Activated CD8-positive, alpha-beta memory T cell treated with anti-CD3 and anti-CD28 coated beads, Interleukin-2, amount 50 U/mL, for 1 hour (primary cell): Measurements from ENCODE around the gene DLG2.
"Not testable (repeated sequence)": the region's sequence is repeated elsewhere in the genome, so short reads cannot be mapped to it uniquely, and the experiment has no call there.

ENCODE experiments used
- DNase-seq: peaks from one replicate; pipeline ENCODE4 v3.0.0-alpha.2; 2020; ENCODE audit errors: extremely low read depth

Gene DLG2

DNA sequence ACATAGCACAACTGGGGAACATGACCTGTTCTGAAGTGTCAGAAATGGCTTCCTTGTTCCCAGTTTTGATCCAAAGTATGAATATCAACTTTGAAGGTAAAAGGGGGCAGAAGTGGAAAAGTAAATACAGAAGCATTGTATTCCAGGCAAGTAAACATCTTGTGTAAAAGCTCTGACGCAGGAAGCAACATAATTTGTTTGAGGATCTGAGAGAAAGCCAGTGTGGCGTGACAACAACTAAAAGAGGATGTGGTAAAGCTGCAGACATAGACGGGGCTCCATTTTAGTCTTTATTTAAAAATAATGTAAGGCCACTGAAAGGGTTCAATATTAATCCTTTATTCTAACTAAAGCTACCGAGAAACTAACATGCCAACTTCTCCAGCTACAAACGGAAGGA lies 310.2 kb downstream of the DLG2 start:
- DNase-seq = no peak

DNA sequence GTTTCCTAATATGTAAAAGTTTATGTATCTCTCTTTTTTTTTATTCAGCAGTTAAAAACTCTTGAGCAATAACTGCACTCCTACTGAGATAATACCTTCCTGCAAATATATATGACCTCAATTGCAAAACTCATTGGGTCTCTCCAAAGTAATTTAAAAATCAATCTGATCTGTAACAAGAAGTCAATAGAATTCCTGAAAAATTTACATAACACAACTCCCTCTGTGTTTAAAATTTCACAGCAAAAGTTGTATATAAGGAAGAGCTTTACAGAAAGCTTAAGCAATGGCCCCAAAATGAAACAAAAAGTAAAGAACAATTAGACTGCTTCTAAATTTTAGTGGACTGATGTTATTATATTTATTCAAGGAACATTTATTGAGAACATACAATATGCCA lies 313.4 kb downstream of the DLG2 start:
- no peak for DNase-seq

DNA sequence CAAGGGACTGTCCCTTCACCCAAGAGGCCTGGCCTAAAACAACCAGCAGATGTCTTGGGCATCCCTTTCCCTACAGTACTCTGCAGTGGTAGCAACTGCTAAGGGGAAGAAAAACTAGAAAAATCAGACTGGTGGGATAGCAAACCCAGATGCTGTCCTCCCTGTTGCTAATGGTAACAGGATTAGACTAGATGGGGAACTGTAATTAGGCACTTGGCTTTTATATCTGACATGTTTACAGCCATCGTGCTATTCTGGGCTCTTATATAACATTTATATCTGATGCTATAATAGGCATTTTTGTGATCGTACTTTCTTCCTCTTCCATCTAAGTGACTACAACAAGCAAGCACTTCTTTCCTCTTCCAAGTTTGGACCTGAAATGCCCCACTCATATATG lies 316.7 kb downstream of the DLG2 start:
- no peak for DNase-seq

DNA sequence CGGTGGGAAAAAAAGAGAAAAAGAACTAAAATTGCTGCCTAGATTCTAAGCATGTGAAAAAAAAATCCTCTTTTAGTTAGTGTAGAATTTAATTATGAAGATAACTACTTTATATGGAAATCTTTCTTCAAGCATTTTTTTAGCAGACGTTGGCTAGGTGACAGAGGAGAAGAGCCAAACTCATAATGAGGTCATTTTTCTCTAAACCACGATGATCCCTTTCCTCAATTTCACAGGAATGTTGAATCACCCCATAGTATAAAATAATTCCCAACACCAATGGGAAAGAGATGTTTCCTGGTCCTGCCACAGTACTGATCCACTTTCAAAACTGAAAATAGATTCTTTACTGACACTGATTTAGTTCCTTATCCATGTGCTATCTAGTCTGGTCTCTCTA lies 319.8 kb downstream of the DLG2 start:
- DNase-seq = no peak

DNA sequence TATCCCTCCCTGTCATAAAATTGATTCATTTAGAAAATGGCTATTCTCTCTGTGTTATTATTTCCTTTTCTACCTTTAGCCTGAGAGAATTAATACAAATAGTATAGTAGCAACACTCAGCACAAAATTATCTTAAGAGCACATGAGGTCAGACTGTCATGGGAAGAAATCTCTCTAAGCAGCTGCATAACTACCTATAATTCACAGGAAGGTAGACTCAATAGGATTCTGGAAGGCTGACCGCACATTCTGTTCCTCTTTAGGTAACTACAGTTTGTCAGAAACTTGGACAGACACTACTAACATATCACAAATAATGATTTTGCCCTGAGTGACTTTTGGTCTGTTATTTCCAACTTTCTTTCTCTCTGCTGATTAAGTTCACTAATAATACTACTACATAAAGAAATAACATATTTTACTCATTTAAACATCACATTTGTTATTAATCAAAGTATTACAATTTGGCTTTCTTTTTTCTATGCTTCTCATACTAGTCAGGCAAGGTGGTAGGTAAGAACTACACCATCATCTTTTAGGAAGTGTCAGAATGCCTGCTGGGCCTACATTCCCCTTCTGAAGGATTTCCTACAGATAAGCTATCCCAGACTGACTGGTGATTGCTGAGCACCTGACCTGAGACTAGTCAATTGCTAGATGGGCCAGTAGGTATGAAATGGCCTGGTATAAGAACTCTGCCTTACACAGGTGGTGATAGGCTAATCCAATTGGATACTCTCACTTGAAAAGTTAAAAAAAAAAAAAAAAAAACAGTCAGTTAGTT lies 325.1 kb downstream of the DLG2 start:
- DNase-seq = no peak

DNA sequence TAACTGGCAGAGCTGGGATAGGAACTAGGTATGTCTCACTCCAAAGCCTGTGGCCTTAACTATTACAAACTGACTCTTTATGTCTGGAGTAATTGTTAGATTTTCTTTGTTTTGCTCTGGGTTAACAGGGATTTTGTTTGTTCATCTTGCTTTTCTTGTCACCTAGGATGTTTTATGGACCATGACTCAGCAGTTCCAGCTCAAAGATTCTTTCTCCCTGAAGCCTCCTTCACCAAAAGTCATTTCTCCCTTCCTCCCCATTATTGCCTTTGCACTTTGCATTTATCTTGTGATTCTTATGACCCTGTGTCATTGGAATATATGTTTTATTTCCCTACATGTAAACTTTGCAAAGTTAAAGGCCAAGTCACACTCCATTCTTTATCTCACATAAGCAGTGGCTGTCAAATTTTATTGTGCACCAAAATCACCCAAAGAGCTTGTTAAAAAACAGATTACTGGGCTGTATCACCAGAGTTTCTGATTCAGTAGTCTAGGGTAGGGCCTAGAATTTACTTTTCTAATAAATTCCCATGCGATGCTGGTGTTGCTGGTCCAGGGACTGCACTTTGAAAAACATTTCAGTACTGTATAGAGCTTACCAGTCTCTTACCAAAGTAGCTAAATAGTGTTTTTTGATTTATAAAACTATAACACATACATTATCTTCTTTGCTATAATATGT lies 327.7 kb downstream of the DLG2 start:
- no peak for DNase-seq

DNA sequence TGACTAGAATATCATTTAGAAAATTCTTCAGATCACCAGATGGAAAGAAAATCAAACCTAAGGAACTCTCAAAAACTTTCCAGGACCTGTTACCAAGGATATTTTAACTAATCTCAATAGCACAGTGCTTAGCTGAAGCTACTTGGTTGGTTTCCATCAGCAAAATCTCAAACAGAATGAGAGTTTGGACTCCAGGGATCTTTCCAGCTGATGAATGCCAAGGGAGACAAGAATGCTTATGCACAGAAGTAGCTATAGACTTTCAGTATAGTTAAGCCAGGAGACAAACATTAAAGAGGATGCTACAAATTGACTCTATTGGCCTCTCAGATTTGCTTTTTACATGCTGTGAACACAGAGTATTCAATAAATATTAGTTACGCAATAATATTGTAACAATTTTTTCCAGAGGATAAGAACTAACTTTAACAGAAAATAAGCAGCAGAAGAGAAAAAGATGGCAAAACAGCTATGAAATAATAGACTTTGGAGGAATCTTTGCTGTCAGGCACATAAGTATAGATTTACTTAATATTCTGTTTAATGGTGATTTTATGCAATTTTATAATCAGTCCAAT lies 331.4 kb downstream of the DLG2 start:
- no peak for DNase-seq

DNA sequence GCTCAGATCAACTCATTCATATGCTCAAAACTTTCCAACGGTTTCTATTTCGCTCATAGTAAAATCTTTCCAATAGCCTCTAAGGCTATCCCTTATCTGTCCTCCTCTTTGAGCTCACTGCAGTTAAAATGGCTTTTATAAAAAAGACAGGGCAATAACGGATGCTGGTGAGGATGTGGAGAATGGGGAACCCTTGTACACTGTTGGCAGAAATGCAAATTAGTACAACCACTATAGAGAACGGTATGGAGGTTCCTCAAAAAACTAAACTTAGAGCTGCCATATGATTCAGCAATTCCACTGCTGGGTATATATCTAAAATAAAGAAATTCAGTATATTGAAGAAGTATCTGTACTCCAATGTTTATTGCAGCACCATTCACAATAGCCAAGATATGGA lies 345.6 kb downstream of the DLG2 start:
- DNase-seq = no peak

DNA sequence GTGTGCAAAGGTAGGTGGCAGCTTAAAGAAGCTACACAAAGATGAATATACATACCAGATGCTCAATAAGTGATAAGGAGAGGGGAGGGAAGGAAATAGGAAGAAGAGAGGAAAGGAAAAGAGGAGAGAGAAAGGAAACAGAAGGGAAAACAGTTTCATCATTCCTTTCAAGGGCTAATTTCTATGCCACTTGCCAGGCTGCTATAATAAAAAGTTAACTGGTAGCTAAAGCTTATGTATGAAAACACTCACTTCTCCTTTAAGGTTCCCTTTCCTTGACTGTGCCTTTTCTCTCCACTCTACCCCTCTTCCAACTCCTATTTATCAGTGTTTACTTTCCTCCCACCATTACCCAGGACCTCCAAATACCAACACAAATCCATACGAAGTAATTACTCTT lies 347.9 kb downstream of the DLG2 start:
- DNase-seq = no peak

DNA sequence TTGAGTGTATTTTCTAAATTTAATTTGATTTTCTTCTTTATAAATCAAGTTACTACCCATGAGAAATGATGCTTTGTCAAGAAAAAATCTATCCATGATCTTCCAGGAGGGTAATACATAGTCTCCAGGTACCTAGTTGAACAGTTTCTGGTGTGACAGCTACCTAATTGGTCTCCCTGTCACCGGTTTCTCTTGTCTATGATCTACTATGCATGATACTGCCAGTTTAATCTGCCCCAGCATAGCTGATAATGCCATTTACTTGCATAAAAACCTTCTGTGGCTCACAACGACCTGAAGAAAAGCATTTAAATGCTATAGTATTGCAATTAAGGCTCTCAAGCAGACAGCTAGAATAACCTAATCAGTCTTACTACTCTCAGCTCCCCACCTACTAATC lies 349.5 kb downstream of the DLG2 start:
- DNase-seq = no peak

DNA sequence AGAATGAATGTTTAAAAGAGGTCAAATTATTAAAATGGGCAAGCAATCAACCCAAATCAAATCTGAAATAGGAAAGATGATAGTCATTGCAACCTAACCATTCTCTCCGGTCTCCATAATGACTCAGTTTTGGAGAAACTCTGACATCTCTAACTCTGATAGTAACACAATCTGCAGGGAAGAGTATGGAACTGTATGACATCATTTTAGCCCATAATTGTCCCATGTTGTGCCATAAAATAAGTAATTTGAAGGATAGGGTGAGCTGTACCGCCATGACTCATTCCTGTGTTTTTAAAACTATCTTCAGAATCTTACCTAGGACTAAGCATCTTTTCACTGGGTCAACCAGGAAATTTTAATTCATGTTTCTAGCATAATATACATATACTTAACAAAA lies 350.8 kb downstream of the DLG2 start:
- no peak for DNase-seq

DNA sequence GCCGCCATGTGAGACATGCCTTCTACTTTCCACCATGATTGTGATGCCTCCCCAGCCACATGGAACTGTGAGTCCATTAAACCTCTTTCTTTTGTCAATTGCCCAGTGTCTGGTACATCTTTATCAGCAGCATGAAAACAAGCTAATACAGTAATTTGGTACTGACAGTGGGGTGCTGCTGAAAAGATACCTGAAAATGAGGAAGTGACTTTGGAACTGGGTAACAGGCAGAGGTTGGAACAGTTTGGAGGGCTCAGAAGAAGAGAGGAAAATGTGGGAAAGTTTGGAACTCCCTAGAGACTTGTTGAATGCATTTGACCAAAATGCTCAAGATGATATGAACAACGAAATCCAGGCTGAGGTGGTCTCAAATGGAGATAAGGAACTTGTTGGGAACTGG lies 356.8 kb downstream of the DLG2 start:
- not testable (repeated sequence) for DNase-seq

DNA sequence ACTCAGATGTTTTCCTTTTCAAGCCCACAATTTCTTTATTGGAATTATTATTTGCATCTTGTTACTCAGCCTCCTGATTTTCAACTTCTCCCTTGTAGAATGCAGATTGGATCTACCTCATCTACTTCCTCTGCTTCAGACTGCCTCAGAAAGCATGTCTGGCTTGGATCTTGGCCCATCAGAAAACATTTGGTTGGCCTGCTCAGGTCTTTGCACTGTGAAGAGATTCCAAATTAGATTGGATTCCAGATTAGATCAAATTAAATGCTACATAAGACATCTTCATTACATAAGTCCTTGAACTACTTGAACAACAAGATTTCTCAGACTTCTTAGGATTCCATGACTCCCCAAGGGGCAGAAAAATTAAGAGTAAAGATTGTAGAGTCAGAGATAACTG lies 358.0 kb downstream of the DLG2 start:
- no peak for DNase-seq

DNA sequence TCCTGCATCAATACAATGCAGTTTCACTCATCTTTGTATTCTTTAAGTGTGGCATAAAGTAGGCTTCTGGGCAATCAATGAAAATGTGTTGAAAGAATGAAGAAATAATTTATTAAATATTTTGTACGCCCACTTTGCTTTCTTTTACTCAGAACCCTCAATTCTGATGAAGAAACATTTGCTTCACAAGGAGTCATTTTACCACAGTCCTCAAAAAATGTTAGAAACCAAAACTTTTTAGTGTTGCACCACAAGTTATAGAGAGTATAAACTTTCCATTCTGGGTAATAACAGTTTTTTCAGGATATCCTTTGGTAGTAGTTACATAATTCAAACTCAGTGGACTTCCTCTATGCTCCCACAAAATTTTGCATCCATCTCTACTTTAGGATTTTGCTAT lies 360.5 kb downstream of the DLG2 start:
- DNase-seq = no peak

DNA sequence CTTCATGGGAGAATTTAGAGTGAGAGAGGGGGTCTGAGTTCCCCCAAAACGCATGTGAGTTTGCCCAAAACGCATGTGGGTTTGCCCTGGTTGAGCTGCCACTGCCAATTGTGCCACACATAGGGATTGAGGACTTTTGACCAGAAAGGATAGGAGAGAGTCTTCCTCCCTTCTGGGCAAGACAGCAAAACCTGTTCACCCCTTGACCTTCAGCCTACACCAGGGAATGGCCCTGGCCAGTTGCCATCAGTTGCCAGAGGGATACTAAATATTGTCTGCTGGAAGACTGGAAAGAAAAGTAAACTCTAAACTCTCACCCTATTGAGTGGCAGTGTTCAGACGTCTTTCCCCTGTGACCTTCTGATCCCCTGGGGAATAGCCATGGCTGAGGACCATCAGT lies 363.8 kb downstream of the DLG2 start:
- no peak for DNase-seq

DNA sequence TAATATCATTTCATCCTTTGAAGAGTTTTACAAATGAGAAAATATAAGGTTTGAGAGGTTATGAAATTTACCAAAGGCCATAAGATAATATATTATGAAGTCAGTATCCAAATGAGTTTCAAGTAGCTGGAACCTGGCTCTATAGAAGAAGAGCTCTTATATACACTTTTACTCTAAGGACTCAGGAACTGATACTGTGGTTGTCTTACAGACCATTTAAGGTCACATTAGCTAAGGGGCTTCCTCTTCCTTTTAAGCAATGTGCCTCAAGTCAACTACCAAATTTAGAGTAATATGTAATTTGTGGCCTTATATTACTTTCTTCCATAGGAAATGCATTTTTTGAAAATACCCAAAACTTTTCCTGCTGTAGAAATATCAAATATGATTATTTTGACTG lies 369.3 kb downstream of the DLG2 start:
- no peak for DNase-seq

DNA sequence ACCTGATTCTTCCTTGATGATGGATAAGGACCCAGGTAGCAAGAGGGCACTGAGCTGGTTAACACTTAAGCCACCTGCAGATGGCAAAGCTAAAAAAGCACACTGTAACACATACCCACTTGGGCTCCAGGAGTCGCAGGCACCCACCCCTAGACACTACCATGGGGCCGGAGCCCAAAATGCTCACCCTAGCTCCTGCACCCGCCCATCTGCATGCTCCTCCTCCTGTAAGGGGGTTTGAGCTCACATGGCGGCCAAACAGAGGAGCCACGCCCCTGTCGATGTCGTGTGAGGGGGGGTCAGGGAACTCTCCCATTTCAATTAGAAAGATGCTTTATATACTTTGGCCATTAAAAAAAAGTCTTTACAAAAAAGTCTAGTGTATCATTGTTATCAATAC lies 370.7 kb downstream of the DLG2 start:
- DNase-seq = no peak

DNA sequence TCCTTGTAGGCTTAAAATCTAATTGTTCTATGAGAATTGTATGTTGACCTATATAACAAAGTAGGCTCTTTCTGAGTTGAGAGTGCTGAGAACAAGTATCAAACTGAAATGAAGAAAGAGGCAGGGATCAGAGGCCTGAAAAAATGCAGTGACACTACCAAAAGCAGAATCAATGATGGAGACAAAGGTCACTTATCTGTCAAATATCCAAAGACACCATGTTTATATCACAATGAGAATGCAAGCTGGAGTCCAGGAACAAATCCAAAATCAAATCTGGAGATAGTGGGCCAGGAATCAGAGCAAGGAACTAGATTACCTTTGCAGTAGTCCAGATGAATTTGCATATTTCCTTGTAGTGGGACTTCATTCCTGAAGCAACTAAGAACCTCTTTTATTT lies 377.7 kb downstream of the DLG2 start:
- DNase-seq = no peak

DNA sequence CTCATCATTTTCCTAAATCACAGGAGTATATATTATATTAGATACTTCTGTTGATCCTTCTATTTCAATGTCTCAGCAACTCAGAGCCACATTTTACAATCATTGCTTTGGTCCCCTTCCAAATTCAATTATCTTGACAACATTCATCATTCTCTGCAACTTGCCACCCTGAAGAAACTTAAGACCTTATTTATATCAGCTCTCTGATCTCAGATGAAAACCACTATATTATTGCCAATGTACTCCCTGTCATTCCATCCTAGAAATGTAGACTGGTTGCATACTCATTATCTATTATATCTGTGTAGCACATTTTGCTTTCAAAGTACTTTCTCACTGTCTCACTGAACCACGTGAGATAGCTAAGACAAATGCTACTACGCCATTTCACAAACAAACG lies 379.3 kb downstream of the DLG2 start:
- DNase-seq = no peak

DNA sequence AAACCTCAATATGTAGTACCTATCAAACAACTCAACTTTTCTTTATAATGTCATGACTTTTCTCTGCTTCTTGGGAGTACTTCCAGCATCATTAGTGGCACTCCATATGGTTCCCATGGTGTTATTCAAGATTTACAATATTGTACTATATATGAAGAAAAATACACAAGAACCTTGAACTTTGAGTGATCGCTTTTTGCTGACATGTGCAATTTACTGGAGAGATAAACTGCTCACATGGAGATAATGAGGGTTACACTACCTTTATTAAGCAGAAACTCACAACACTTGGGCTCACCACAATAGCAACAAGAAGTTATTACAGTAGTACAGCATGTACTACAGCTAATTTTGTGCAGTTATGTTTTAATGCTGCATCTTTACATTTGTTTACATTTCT lies 388.2 kb downstream of the DLG2 start:
- no peak for DNase-seq

DNA sequence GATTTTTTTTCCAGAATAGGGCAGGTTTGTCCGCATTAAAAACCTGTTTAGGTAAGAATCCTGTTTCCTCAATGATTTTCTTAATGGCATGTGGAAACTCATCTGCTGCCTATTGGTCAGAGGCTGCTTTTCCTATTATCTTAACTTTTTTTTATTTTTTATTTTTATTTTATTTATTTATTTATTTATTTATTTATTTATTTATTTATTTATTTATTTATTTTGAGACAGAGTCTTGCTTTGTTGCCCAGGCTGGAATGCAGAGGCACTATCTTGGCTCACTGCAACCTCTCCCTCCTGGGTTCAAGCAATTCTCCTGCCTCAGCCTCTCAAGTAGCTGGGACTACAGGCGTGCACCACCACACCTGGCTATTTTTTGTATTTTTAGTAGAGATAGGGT lies 389.1 kb downstream of the DLG2 start:
- not testable (repeated sequence) for DNase-seq

DNA sequence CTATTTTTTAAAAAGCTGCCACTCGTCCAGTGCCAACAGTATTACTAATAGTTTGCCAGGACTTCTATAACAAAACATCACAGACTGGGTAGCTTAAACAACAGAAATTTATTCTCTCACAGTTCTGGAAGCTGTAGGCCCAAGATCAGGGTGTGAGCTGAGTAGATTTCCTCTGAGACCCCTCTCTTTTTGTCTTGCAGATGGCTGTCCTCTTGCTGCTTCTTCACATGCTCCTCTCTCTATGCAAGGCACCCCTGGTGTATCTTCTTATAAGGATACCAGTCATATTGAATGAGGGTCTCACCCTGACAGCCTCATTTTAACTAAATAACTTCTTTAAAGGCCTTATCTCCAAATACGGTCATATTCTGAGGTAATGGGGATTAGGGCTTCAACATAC lies 390.9 kb downstream of the DLG2 start:
- no peak for DNase-seq

DNA sequence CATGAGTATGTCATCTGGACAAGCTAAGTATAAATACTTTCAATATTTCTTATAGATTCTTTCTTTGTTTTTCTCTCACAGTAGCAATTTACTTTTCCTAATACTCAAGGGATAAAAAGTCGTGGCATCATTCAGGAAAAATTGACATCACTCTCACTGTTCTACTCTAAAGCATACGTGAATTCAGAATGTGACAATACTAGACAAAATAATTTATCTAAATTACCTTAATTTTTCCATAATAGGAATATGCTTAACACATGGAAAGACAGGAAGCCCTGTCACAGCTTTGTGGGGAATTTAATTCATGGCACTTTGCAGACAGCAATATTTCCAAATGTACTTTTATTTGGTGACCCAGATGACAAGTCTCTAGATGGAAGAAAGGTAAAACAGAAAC lies 394.6 kb downstream of the DLG2 start:
- DNase-seq = no peak
